Activated CD8-positive, alpha-beta memory T cell treated with anti-CD3 and anti-CD28 coated beads, Interleukin-2, amount 10 ng/mL, durations not matched to agents 7 days and 5 days (primary cell): ENCODE data around the gene KRTAP22-2. TPM values are rescaled to one million over a fixed set of nuclear protein-coding genes. Genes with fewer than 3 reads are reported as not detected.

Experiments used
- ATAC-seq: fragments of 150-1000 bp; cut with Tn5 transposase; one replicate; pipeline ENCODE4 v1.10.0; 2021; ENCODE audit warnings: moderate library complexity
- CTCF ChIA-PET: fragments of 350-600 bp; sonication (Branson Sonifier 250); formaldehyde crosslinking; loops from one replicate; lab custom pipeline; 2021; ENCODE audit warnings: antibody characterized with exemption; lab: Charles Lee
- DNase-seq: peaks from one replicate; pipeline ENCODE4 v3.0.0-alpha.2; 2020
- H3K27ac Mint-ChIP-seq: one replicate; pipeline ENCODE4 v1.8.0; 2021; ENCODE audit warnings: mild to moderate bottlenecking, mixed read lengths
- H3K27me3 Mint-ChIP-seq: one replicate; pipeline ENCODE4 v1.8.0; 2021; ENCODE audit warnings: mixed read lengths
- H3K36me3 Mint-ChIP-seq: one replicate; pipeline ENCODE4 v1.8.0; 2021; ENCODE audit warnings: mild to moderate bottlenecking, mixed read lengths
- H3K4me1 Mint-ChIP-seq: one replicate; pipeline ENCODE4 v1.8.0; 2021; ENCODE audit warnings: mixed read lengths
- H3K4me3 Mint-ChIP-seq: one replicate; pipeline ENCODE4 v1.8.0; 2021; ENCODE audit warnings: mild to moderate bottlenecking, moderate library complexity, mixed read lengths
- H3K9me3 Mint-ChIP-seq: one replicate; pipeline ENCODE4 v1.8.0; 2022; ENCODE audit warnings: low read depth, mixed read lengths
- total RNA-seq, 2 experiments: library from RNA; stranded (reverse); gene quantifications; one replicate each; pipeline ENCODE4 v1.2.3, GENCODE V29; 2021

KRTAP22-2 gene
- total RNA-seq: not detected

DNA sequence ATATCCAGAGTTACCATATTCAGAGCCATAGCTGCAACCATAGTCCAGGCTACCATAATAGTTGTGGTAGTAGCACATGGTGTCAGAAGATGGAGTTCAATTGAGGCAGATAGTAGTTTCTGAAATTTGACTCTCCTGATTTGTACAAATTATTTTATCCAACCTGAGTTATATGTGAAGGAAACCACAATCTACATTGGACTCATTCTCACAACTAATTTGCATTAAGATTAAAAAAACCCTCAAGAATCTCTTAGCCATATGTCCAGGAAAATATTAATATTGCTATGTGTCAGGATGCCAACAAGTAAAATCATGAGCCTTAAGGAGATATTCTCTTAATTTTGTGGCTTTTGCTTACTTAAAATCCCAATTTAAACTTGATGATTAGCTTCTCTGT, at the start of gene KRTAP22-2:
Gene KRTAP22-2, minus strand, starts transcription at position 101 of the 400 bp plus-strand sequence.
- CTCF ChIA-PET: no interaction called here
- Mint-ChIP-seq H3K4me3 (no peak within 1 kb of the TSS), H3K9me3 (peaks cover 2% of the 10 kb centered on the region), H3K27ac (no peak within 1 kb of the TSS), H3K27me3 (no peaks in the 10 kb centered on the region), H3K4me1 (no peaks in the 10 kb centered on the region), H3K36me3 (no peaks in the 10 kb centered on the region)
- ATAC-seq: no peak
- DNase-seq: no peak

DNA sequence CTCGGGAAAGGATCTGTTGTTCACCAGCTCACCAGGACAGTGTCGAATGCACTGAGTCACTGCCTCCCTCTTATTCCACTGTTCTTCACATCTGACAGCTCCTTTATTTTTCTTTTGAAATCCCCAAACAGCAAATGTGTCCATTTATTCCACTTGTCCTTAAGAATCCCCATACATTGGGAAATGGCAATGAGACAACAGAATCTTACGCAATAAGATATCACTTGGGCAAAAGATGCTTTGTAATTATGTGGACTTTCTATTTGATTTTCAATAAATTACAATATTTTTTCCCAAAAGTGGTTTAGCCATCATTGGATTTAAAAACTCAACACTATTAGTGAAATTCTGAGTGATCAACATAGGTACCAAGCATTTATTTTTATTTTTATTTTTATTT, 48.5 kb upstream of the KRTAP22-2 start:
- DNase-seq (no peak), ATAC-seq (no peak)
- Mint-ChIP-seq H3K4me1 (no peaks in the 10 kb centered on the region), H3K27ac (no peak overlapping the region), H3K9me3 (peaks cover 2% of the 10 kb centered on the region), H3K4me3 (no peak overlapping the region), H3K36me3 (no peaks in the 10 kb centered on the region), H3K27me3 (no peaks in the 10 kb centered on the region)
- CTCF ChIA-PET: no interaction called here

- H3K4me3 Mint-ChIP-seq: no peak within 1 kb of the TSS
- H3K27me3 Mint-ChIP-seq: no peaks in the 10 kb centered on the region
- CTCF ChIA-PET: no interaction called here
- H3K9me3 Mint-ChIP-seq: no peaks in the 10 kb centered on the region
- H3K36me3 Mint-ChIP-seq: no peaks in the 10 kb centered on the region
- DNase-seq (no peak), ATAC-seq (no peak)
- H3K27ac Mint-ChIP-seq: no peak within 1 kb of the TSS
- H3K4me1 Mint-ChIP-seq: no peaks in the 10 kb centered on the region
These were observed 44.7 kb upstream of the KRTAP22-2 start, which contains the start of gene KRTAP20-2 for GRCh38 chr21:30634906-30635305. KRTAP20-2 (plus strand) TSS chr21:30635206; CDS start chr21:30635264, 58 bp downstream.

DNA sequence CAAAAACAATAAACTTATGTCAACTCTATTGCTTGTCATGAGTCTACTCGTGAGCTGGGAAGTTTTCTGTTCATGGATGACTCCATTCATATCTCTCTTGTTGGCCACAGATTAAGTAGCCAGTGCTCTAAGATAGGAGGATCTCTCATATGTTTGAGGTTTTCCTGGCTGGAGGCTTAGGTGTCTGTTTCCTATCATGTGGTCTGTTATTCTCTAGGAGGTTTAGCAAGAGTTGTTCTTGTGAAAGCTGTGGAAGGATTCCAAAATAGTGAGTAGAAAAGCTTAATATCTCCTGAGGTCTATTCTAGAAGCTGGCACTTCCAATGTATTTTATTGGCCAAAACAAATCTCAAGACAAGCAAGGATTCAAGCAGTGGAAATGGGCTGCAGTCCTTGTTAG, 39.0 kb upstream of the KRTAP22-2 start:
- Mint-ChIP-seq H3K27ac (no peak overlapping the region), H3K36me3 (no peaks in the 10 kb centered on the region), H3K4me1 (no peaks in the 10 kb centered on the region), H3K9me3 (no peaks in the 10 kb centered on the region), H3K27me3 (no peaks in the 10 kb centered on the region), H3K4me3 (no peak overlapping the region)
- CTCF ChIA-PET: no interaction called here
- ATAC-seq: no peak
- no peak for DNase-seq

DNA sequence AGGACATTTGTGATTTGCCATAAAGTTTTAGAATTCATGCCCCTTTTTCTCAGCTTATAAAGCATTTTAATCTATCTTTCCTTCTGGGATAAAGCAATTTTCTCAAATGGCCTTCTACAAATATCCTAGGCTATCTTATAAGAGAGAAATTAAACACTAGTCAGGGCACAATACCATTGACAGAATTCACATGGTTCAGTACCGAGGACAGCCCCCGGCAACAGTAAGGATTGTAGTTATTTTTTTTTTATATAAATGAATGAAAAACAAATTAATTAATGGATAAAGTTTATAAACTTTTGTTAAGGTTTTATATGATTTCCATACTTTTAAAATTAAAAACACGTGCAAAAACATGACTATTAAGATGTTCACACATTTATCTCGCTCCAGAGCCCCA, 37.9 kb upstream of the KRTAP22-2 start:
- Mint-ChIP-seq H3K4me1 (no peaks in the 10 kb centered on the region), H3K9me3 (peaks cover 5% of the 10 kb centered on the region), H3K27me3 (no peaks in the 10 kb centered on the region), H3K27ac (no peak overlapping the region), H3K36me3 (no peaks in the 10 kb centered on the region), H3K4me3 (no peak overlapping the region)
- no peak for DNase-seq
- CTCF ChIA-PET: no interaction called here
- no peak for ATAC-seq

GRCh38 chr21:30625449-30626165, 35.4 kb upstream of the KRTAP22-2 start:
- DNase-seq (no peak), ATAC-seq (no peak)
- CTCF ChIA-PET: no interaction called here
- Mint-ChIP-seq H3K27ac (no peak overlapping the region), H3K36me3 (no peaks in the 10 kb centered on the region), H3K27me3 (no peaks in the 10 kb centered on the region), H3K4me3 (no peak overlapping the region), H3K9me3 (peaks cover 5% of the 10 kb centered on the region), H3K4me1 (no peaks in the 10 kb centered on the region)

GRCh38 chr21:30623362-30623761, 33.2 kb upstream of the KRTAP22-2 start:
- CTCF ChIA-PET: no interaction called here
- no peaks in the 10 kb centered on the region for H3K27me3 Mint-ChIP-seq
- H3K27ac Mint-ChIP-seq: no peak overlapping the region
- no peak for ATAC-seq
- H3K4me1 Mint-ChIP-seq: no peaks in the 10 kb centered on the region
- DNase-seq: no peak
- H3K4me3 Mint-ChIP-seq: no peak overlapping the region
- H3K36me3 Mint-ChIP-seq: no peaks in the 10 kb centered on the region
- H3K9me3 Mint-ChIP-seq: peaks cover 5% of the 10 kb centered on the region

- Mint-ChIP-seq H3K9me3 (peaks cover 7% of the 10 kb centered on the region), H3K36me3 (no peaks in the 10 kb centered on the region), H3K27me3 (no peaks in the 10 kb centered on the region), H3K27ac (no peak within 1 kb of the TSS), H3K4me1 (no peaks in the 10 kb centered on the region), H3K4me3 (no peak within 1 kb of the TSS)
- ATAC-seq (no peak), DNase-seq (no peak)
- CTCF ChIA-PET: no interaction called here
These were observed 30.3 kb upstream of the KRTAP22-2 start, which contains the start of gene KRTAP20-4 for GRCh38 chr21:30620522-30620921. KRTAP20-4 (plus strand) TSS chr21:30620627.

- ATAC-seq (no peak), DNase-seq (no peak)
- CTCF ChIA-PET: no interaction called here
- Mint-ChIP-seq H3K9me3 (peaks cover 7% of the 10 kb centered on the region), H3K36me3 (no peaks in the 10 kb centered on the region), H3K27ac (no peak overlapping the region), H3K4me3 (no peak overlapping the region), H3K4me1 (no peaks in the 10 kb centered on the region), H3K27me3 (no peaks in the 10 kb centered on the region)
These were observed 29.9 kb upstream of the KRTAP22-2 start for GRCh38 chr21:30620080-30620479.

DNA sequence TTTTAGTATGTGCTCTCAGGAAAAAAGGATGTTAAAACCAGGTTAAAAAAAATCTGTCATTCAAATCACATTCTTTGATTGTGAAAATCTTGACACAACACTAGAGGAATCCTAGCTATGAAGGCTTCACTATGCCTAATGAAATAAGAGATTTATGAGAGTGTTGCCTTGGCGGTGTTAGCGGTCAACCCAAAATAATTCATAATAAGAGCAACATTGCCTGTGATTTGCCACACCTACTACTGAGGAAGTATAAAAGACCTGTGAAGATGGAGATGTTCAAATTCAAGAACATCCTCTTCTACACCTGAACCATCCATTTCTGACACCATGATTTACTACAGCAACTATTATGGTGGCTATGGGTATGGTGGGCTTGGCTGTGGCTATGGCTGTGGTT, 25.9 kb upstream of the KRTAP22-2 start, which contains the start of gene KRTAP20-1:
Gene KRTAP20-1, plus strand, starts transcription at position 301 of the 400 bp plus-strand sequence. Its CDS starts 30 bp downstream, at position 331.
- Mint-ChIP-seq H3K27ac (no peak within 1 kb of the TSS), H3K36me3 (no peaks in the 10 kb centered on the region), H3K4me3 (no peak within 1 kb of the TSS), H3K27me3 (no peaks in the 10 kb centered on the region), H3K4me1 (no peaks in the 10 kb centered on the region), H3K9me3 (peaks cover 4% of the 10 kb centered on the region)
- ATAC-seq (no peak), DNase-seq (no peak)
- CTCF ChIA-PET: no interaction called here

GRCh38 chr21:30615199-30615598, 25.0 kb upstream of the KRTAP22-2 start:
- ATAC-seq (no peak), DNase-seq (no peak)
- peaks cover 7% of the 10 kb centered on the region for H3K9me3 Mint-ChIP-seq
- H3K27me3 Mint-ChIP-seq: no peaks in the 10 kb centered on the region
- no peaks in the 10 kb centered on the region for H3K36me3 Mint-ChIP-seq
- CTCF ChIA-PET: no interaction called here
- H3K4me1 Mint-ChIP-seq: no peaks in the 10 kb centered on the region
- no peak overlapping the region for H3K27ac Mint-ChIP-seq
- H3K4me3 Mint-ChIP-seq: no peak overlapping the region

- ATAC-seq (no peak), DNase-seq (no peak)
- CTCF ChIA-PET: no interaction called here
- H3K4me3 Mint-ChIP-seq: no peak within 1 kb of the TSS
- H3K27ac Mint-ChIP-seq: no peak within 1 kb of the TSS
- no peaks in the 10 kb centered on the region for H3K36me3 Mint-ChIP-seq
- peaks cover 7% of the 10 kb centered on the region for H3K9me3 Mint-ChIP-seq
- no peaks in the 10 kb centered on the region for H3K4me1 Mint-ChIP-seq
- no peaks in the 10 kb centered on the region for H3K27me3 Mint-ChIP-seq
These were observed 23.6 kb upstream of the KRTAP22-2 start, which contains the start of gene KRTAP6-1 for GRCh38 chr21:30613836-30614235. KRTAP6-1 (minus strand) TSS chr21:30613930; CDS start chr21:30613904, 26 bp downstream.

DNA sequence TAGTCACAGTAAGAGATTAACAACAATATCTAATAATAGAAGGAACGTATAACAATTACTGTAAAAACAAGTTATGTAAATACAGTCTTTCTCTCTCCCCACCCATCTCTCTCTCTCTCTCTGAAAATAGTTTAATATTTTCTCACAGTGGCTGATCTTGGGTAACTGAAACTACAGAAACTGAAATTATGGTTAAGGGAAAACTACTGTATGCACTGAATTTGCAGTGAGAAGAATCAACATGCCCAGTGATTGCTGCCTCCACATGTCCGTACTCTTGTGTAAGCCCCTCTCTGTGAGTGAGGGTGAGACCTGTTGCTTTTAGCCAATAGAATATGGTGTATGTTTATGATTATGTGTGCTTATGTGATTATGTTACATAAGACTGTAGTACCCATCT, 21.9 kb upstream of the KRTAP22-2 start:
- H3K9me3 Mint-ChIP-seq: peaks cover 7% of the 10 kb centered on the region
- CTCF ChIA-PET: no interaction called here
- H3K4me1 Mint-ChIP-seq: no peaks in the 10 kb centered on the region
- no peaks in the 10 kb centered on the region for H3K27me3 Mint-ChIP-seq
- H3K27ac Mint-ChIP-seq: no peak overlapping the region
- ATAC-seq: no peak
- DNase-seq: no peak
- H3K4me3 Mint-ChIP-seq: no peak overlapping the region
- H3K36me3 Mint-ChIP-seq: no peaks in the 10 kb centered on the region

GRCh38 chr21:30605968-30606367, 15.8 kb upstream of the KRTAP22-2 start:
- ATAC-seq: no peak
- CTCF ChIA-PET: no interaction called here
- no peaks in the 10 kb centered on the region for H3K4me1 Mint-ChIP-seq

More at GRCh38 chr21:30605968-30606367, 15.8 kb upstream of the KRTAP22-2 start:
- DNase-seq: no peak
- Mint-ChIP-seq H3K9me3 (peaks cover 2% of the 10 kb centered on the region), H3K36me3 (no peaks in the 10 kb centered on the region), H3K27me3 (no peaks in the 10 kb centered on the region), H3K4me3 (no peak overlapping the region), H3K27ac (no peak overlapping the region)
